HUES64 (cell line): ENCODE results near the gene CD151.

Experiments
- H3K27ac ChIP-seq: 2 replicates; pipeline ENCODE4 v1.7.0; 2013; ENCODE audit warnings: low read depth, low read length, inconsistent platforms
- H3K27me3 ChIP-seq: 2 replicates; pipeline ENCODE4 v1.6.1; 2013; ENCODE audit warnings: mild to moderate bottlenecking, low read length; ENCODE audit not compliant: insufficient read depth
- H3K36me3 ChIP-seq: 2 replicates; pipeline ENCODE4 v1.6.1; 2013; ENCODE audit warnings: mild to moderate bottlenecking, low read length; ENCODE audit not compliant: insufficient read depth
- H3K4me1 ChIP-seq: 2 replicates; pipeline ENCODE4 v1.6.1; 2013; ENCODE audit warnings: mild to moderate bottlenecking, low read length, moderate library complexity; ENCODE audit not compliant: insufficient read depth
- H3K4me3 ChIP-seq: 2 replicates; pipeline ENCODE4 v1.5.1; 2013; ENCODE audit warnings: mild to moderate bottlenecking, low read length, moderate library complexity
- H3K9ac ChIP-seq: 2 replicates; pipeline ENCODE4 v1.6.1; 2013; ENCODE audit warnings: mild to moderate bottlenecking, low read depth, low read length
- H3K9me3 ChIP-seq: 2 replicates; pipeline ENCODE4 v1.6.1; 2013; ENCODE audit warnings: low read depth, low read length; ENCODE audit not compliant: insufficient read depth
- WGBS: fragments of 150-250, 120-280 bp; methylation state at CpG from one replicate; pipeline ENCODE4 v1.1.7; 2013; ENCODE audit warnings: missing lambda C conversion rate; 5-methylcytosine and 5-hydroxymethylcytosine counted together

Gene CD151

GRCh38 chr11:831118-831864 lies 1.5 kb upstream of the CD151 start:
- peak overlapping the region; percentile 52 for H3K4me3 ChIP-seq
- H3K9ac ChIP-seq: peak overlapping the region; percentile 55; the same call in 1 of the 2 replicates
- peaks cover 32% of the 10 kb centered on the region for H3K4me1 ChIP-seq

GRCh38 chr11:831961-832528 lies 707 bp upstream of the CD151 start:
- peaks cover 32% of the 10 kb centered on the region for H3K4me1 ChIP-seq

More at GRCh38 chr11:831118-831864, 1.5 kb upstream of the CD151 start:
- Histone ChIP-seq H3K27ac (no peak overlapping the region), H3K27me3 (peaks cover 60% of the 10 kb centered on the region), H3K36me3 (0 out of 2 replicates have a peak, but pooled peaks cover 2% of the 10 kb centered on the region), H3K9me3 (no peaks in the 10 kb centered on the region)
- 9% methylated on average over 31 of the region's 31 CpGs for WGBS

GRCh38 chr11:833114-833791 lies 501 bp downstream of the CD151 start:
- 1% methylated on average over 54 of the region's 55 CpGs for WGBS
- Histone ChIP-seq H3K9ac (peak overlapping the region; percentile 72), H3K9me3 (no peaks in the 10 kb centered on the region), H3K4me3 (peak overlapping the region; percentile 69), H3K36me3 (peaks cover 20% of the 10 kb centered on the region), H3K27ac (no peak overlapping the region), H3K4me1 (peaks cover 24% of the 10 kb centered on the region), H3K27me3 (peaks cover 41% of the 10 kb centered on the region)

More at GRCh38 chr11:831961-832528, 707 bp upstream of the CD151 start:
- no peaks in the 10 kb centered on the region for H3K9me3 ChIP-seq
- H3K27me3 ChIP-seq: peaks cover 53% of the 10 kb centered on the region
- H3K9ac ChIP-seq: 0 out of 2 replicates have a peak overlapping the region, but pooled peaks have one; percentile 38
- H3K36me3 ChIP-seq: peaks cover 10% of the 10 kb centered on the region
- WGBS: 30% methylated on average over 21 of the region's 23 CpGs
- H3K4me3 ChIP-seq: peak overlapping the region; percentile 52
- 0 out of 2 replicates have a peak overlapping the region, but pooled peaks have one; percentile 33 for H3K27ac ChIP-seq

- WGBS: 51% methylated on average over 9 of the region's 9 CpGs
- peaks cover 34% of the 10 kb centered on the region for H3K27me3 ChIP-seq
Observed at GRCh38 chr11:833849-834311, 1.1 kb downstream of the CD151 start.

GRCh38 chr11:834371-835316 lies 1.9 kb downstream of the CD151 start:
- H3K9ac ChIP-seq: no peak overlapping the region
- H3K9me3 ChIP-seq: no peaks in the 10 kb centered on the region
- H3K4me1 ChIP-seq: peaks cover 14% of the 10 kb centered on the region
- 71% methylated on average over 31 of the region's 31 CpGs for WGBS
- H3K36me3 ChIP-seq: peaks cover 34% of the 10 kb centered on the region
- no peak overlapping the region for H3K4me3 ChIP-seq
- peaks cover 27% of the 10 kb centered on the region for H3K27me3 ChIP-seq
- peak overlapping the region; percentile 18; the same call in 1 of the 2 replicates for H3K27ac ChIP-seq

More at GRCh38 chr11:833849-834311, 1.1 kb downstream of the CD151 start:
- Histone ChIP-seq H3K4me1 (peaks cover 18% of the 10 kb centered on the region), H3K9me3 (no peaks in the 10 kb centered on the region), H3K9ac (no peak overlapping the region), H3K36me3 (peaks cover 26% of the 10 kb centered on the region), H3K27ac (no peak overlapping the region), H3K4me3 (peak overlapping the region; percentile 69)

- Histone ChIP-seq H3K27me3 (peaks cover 11% of the 10 kb centered on the region), H3K36me3 (peaks cover 47% of the 10 kb centered on the region), H3K4me3 (no peak overlapping the region), H3K9ac (no peak overlapping the region), H3K27ac (no peak overlapping the region), H3K9me3 (no peaks in the 10 kb centered on the region), H3K4me1 (peaks cover 10% of the 10 kb centered on the region)
- WGBS: 97% methylated on average over 14 of the region's 14 CpGs
Observed at GRCh38 chr11:836274-836673, 3.5 kb downstream of the CD151 start.

GRCh38 chr11:836700-837099 lies 3.9 kb downstream of the CD151 start:
- no peak overlapping the region for H3K4me3 ChIP-seq
- no peak overlapping the region for H3K27ac ChIP-seq
- no peaks in the 10 kb centered on the region for H3K9me3 ChIP-seq
- H3K36me3 ChIP-seq: peaks cover 47% of the 10 kb centered on the region
- 86% methylated on average over 9 of the region's 9 CpGs for WGBS
- H3K4me1 ChIP-seq: peaks cover 6% of the 10 kb centered on the region
- H3K27me3 ChIP-seq: peaks cover 7% of the 10 kb centered on the region
- no peak overlapping the region for H3K9ac ChIP-seq

GRCh38 chr11:837189-837989 lies 4.6 kb downstream of the CD151 start:
- H3K9me3 ChIP-seq: no peaks in the 10 kb centered on the region
- no peak overlapping the region for H3K9ac ChIP-seq
- peaks cover under 1% of the 10 kb centered on the region; the same call in 1 of the 2 replicates for H3K27me3 ChIP-seq
- H3K4me3 ChIP-seq: no peak overlapping the region
- H3K27ac ChIP-seq: no peak overlapping the region
- H3K4me1 ChIP-seq: no peaks in the 10 kb centered on the region
- 96% methylated on average over 22 of the region's 22 CpGs for WGBS
- H3K36me3 ChIP-seq: peaks cover 47% of the 10 kb centered on the region

- 89% methylated on average over 8 of the region's 8 CpGs for WGBS
- no peak overlapping the region for H3K4me3 ChIP-seq
- no peak overlapping the region for H3K27ac ChIP-seq
- H3K36me3 ChIP-seq: peaks cover 47% of the 10 kb centered on the region
- no peaks in the 10 kb centered on the region for H3K27me3 ChIP-seq
- H3K9me3 ChIP-seq: no peaks in the 10 kb centered on the region
- no peaks in the 10 kb centered on the region for H3K4me1 ChIP-seq
- no peak overlapping the region for H3K9ac ChIP-seq
Observed at GRCh38 chr11:837990-838307, 5.2 kb downstream of the CD151 start.
